Endodermal cell (in vitro differentiated cells): ENCODE data around the gene C3. TPM values are rescaled to one million over a fixed set of nuclear protein-coding genes. Genes with fewer than 3 reads are reported as not detected.

Experiments used
- DNase-seq: peaks from one replicate; pipeline ENCODE4 v3.0.0-alpha.2; 2017
- H3K27ac ChIP-seq: 2 replicates; pipeline ENCODE4 v1.5.1; 2013; ENCODE audit warnings: mild to moderate bottlenecking, low read depth, low read length, moderate library complexity
- H3K27me3 ChIP-seq: 2 replicates; pipeline ENCODE4 v1.6.1; 2013; ENCODE audit warnings: mild to moderate bottlenecking, low read length, moderate library complexity; ENCODE audit not compliant: insufficient read depth, control insufficient read depth, poor library complexity, severe bottlenecking
- H3K36me3 ChIP-seq: 2 replicates; pipeline ENCODE4 v1.7.0; 2013; ENCODE audit warnings: mild to moderate bottlenecking, low read length, moderate library complexity; ENCODE audit not compliant: control insufficient read depth, insufficient read depth
- H3K4me1 ChIP-seq: one replicate; pipeline ENCODE4 v1.7.0; 2013; ENCODE audit warnings: low read length; ENCODE audit not compliant: control insufficient read depth, insufficient read depth
- H3K4me3 ChIP-seq: 2 replicates; pipeline ENCODE4 v1.5.1; 2013; ENCODE audit warnings: mild to moderate bottlenecking, low read length, moderate library complexity
- H3K9ac ChIP-seq: 2 replicates; pipeline ENCODE4 v1.6.1; 2013; ENCODE audit warnings: mild to moderate bottlenecking, low read length, moderate library complexity; ENCODE audit not compliant: poor library complexity, severe bottlenecking; ENCODE audit errors: extremely low read depth
- H3K9me3 ChIP-seq: 2 replicates; pipeline ENCODE4 v1.6.1; 2013; ENCODE audit warnings: mild to moderate bottlenecking, low read length, moderate library complexity; ENCODE audit not compliant: control insufficient read depth
- H3K27ac Mint-ChIP-seq: 2 replicates; pipeline ENCODE4 v1.8.0; 2020; ENCODE audit warnings: mixed read lengths
- H3K27me3 Mint-ChIP-seq: 2 replicates; pipeline ENCODE4 v1.8.0; 2021; ENCODE audit warnings: mild to moderate bottlenecking, mixed read lengths; ENCODE audit not compliant: insufficient read depth
- H3K36me3 Mint-ChIP-seq: 2 replicates; pipeline ENCODE4 v1.8.0; 2020; ENCODE audit warnings: low read depth, mixed read lengths
- H3K4me1 Mint-ChIP-seq: 2 replicates; pipeline ENCODE4 v1.8.0; 2020; ENCODE audit warnings: mixed read lengths
- H3K4me3 Mint-ChIP-seq: 2 replicates; pipeline ENCODE4 v1.8.0; 2020; ENCODE audit warnings: mild to moderate bottlenecking, moderate library complexity, mixed read lengths
- H3K9me3 Mint-ChIP-seq: 2 replicates; pipeline ENCODE4 v1.8.0; 2020; ENCODE audit warnings: mild to moderate bottlenecking, mixed read lengths
- CTCF ChIP-seq: fragments of 200-600 bp; sonication (generic); conservative IDR thresholded peaks from 2 replicates; pipeline ENCODE4 v1.5.0; 2021; ENCODE audit warnings: antibody characterized with exemption, mild to moderate bottlenecking
- WGBS, 2 experiments: methylation state at CpG; one replicate each; pipeline versions ENCODE4 v1.1.5 to v1.1.7; 2013; ENCODE audit warnings: missing lambda C conversion rate in 2 of 2, mixed read lengths in 1 of 2; ENCODE audit not compliant: insufficient coverage in 1 of 2, insufficient read length in 1 of 2; 5-methylcytosine and 5-hydroxymethylcytosine counted together
- total RNA-seq, 2 donors: library from RNA; stranded (reverse); fragmentation: NEBNext Ultra II Directional in 1 of 2; extraction: Animal tissue kit (Norgen Biotek cat#: 25700) in 1 of 2; gene quantifications; 2 replicates in 1 of 2; 3 replicates in 1 of 2; pipeline ENCODE4 v1.2.1, GENCODE V29; 2021

The C3 gene
- total RNA-seq, 2 donors from 2014 or later = 13.7 to 23.5 TPM

DNA sequence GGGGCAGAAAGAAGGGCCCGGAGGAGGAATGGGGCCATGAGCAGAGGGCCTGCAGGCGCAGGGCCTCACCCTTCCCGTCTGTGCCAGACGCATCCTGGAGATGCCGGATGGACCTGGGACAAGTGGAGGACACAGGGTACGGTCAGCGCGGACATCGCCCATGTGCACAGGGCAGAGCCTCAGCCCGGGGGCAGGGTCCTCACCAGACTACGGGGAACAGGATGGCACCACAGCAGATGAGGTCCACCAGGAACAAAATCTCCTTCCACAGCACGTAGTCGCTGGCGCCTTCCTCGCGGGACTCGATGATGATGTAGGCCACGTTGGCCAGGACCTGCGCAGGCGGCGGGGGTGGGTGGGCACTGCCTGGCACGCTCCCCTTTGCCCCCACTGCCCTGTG lies 11.4 kb upstream of the C3 start:
- Mint-ChIP-seq H3K27me3 (no peaks in the 10 kb centered on the region), H3K27ac (no peak overlapping the region), H3K36me3 (peaks cover 28% of the 10 kb centered on the region), H3K9me3 (peaks cover 8% of the 10 kb centered on the region), H3K4me1 (peaks cover 16% of the 10 kb centered on the region), H3K4me3 (no peak overlapping the region)
- DNase-seq = no peak
- Histone ChIP-seq H3K27me3 (no peaks in the 10 kb centered on the region), H3K27ac (no peak overlapping the region), H3K4me3 (no peak overlapping the region), H3K9me3 (no peaks in the 10 kb centered on the region), H3K36me3 (peaks cover 14% of the 10 kb centered on the region), H3K4me1 (no peaks in the 10 kb centered on the region), H3K9ac (no peak overlapping the region)
- no peak for TF ChIP-seq CTCF
- 92 to 97% methylated on average over 16 to 22 of the region's 22 CpGs for WGBS, 2 experiments

DNA sequence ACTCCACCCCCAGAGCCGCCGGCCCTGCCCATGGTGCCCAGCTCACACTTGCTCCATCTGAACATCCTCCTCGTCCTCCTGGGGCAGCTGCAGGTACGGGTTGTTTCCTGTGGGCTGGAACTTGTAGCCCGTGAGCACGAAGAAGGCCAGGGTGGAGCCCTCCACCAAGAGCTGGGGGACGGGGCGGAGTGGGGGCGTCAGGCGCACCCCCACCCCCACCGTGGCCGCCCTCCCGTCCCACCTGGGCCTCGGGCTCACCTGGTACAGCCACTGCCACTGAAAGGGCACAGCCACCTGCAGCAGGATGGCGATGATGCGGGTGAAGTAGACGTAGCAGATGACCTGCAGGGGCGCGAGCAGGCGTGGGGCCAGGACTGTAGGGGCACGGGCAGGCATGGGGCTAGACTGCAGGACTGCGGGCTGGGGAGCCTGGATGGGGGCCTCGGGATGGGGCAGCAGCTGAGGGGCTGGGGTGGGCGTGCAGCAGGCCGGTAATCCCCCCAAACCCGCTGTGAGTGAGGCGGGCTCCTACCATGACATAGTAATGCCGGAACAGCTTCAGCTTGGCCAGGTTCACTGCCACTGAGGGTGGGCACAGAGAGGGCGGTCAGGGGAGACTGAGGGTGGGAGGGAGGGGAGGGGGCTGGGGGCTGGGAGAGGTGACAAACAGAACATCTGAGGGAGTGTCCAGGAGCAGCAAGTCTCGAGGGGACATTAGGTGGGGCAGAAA lies 10.7 kb upstream of the C3 start:
- peaks cover 11% of the 10 kb centered on the region for H3K4me1 Mint-ChIP-seq

GRCh38 chr19:6730153-6730804 lies 9.8 kb upstream of the C3 start:
- 91 to 100% methylated on average over 3 to 19 of the region's 27 CpGs for WGBS, 2 experiments
- Mint-ChIP-seq H3K27me3 (no peaks in the 10 kb centered on the region), H3K4me1 (peaks cover 6% of the 10 kb centered on the region), H3K9me3 (peaks cover 8% of the 10 kb centered on the region), H3K27ac (no peak overlapping the region), H3K36me3 (peaks cover 28% of the 10 kb centered on the region), H3K4me3 (no peak overlapping the region)
- H3K36me3 ChIP-seq = peaks cover 14% of the 10 kb centered on the region
- no peak overlapping the region for H3K9ac ChIP-seq
- no peaks in the 10 kb centered on the region for H3K9me3 ChIP-seq
- H3K4me1 ChIP-seq = no peaks in the 10 kb centered on the region
- no peaks in the 10 kb centered on the region for H3K27me3 ChIP-seq
- H3K27ac ChIP-seq = no peak overlapping the region
- no peak overlapping the region for H3K4me3 ChIP-seq
- peak; percentile 99 for DNase-seq
- TF ChIP-seq CTCF = no peak

More for the DNA sequence above, 10.7 kb upstream of the C3 start:
- H3K27me3 Mint-ChIP-seq = no peaks in the 10 kb centered on the region
- H3K27me3 ChIP-seq = no peaks in the 10 kb centered on the region
- TF ChIP-seq CTCF = no peak
- H3K27ac ChIP-seq = no peak overlapping the region
- no peak overlapping the region for H3K9ac ChIP-seq
- DNase-seq = no peak
- H3K9me3 ChIP-seq = no peaks in the 10 kb centered on the region
- H3K27ac Mint-ChIP-seq = no peak overlapping the region
- 96 to 99% methylated on average over 19 to 30 of the region's 30 CpGs for WGBS, 2 experiments
- no peak overlapping the region for H3K4me3 ChIP-seq
- H3K4me3 Mint-ChIP-seq = no peak overlapping the region
- H3K4me1 ChIP-seq = no peaks in the 10 kb centered on the region
- H3K9me3 Mint-ChIP-seq = peaks cover 8% of the 10 kb centered on the region
- peaks cover 14% of the 10 kb centered on the region for H3K36me3 ChIP-seq
- peaks cover 28% of the 10 kb centered on the region for H3K36me3 Mint-ChIP-seq
